Activated naive CD4-positive, alpha-beta T cell treated with anti-CD3 and anti-CD28 coated beads, Interleukin-2, amount 50 U/mL, for 24 hours (primary cell): ENCODE results near the gene NPC1L1.
"Not testable (repeated sequence)": the region's sequence is repeated elsewhere in the genome, so short reads cannot be mapped to it uniquely, and the experiment has no call there.

Experiments
- H3K27ac Mint-ChIP-seq: one replicate; pipeline ENCODE4 v1.8.0; 2021; ENCODE audit warnings: mild to moderate bottlenecking, mixed read lengths
- H3K27me3 Mint-ChIP-seq: one replicate; pipeline ENCODE4 v1.8.0; 2021; ENCODE audit warnings: mixed read lengths
- H3K36me3 Mint-ChIP-seq: one replicate; pipeline ENCODE4 v1.8.0; 2021; ENCODE audit warnings: mixed read lengths
- H3K4me1 Mint-ChIP-seq: one replicate; pipeline ENCODE4 v1.8.0; 2021; ENCODE audit warnings: mixed read lengths
- H3K4me3 Mint-ChIP-seq: one replicate; pipeline ENCODE4 v1.8.0; 2021; ENCODE audit warnings: mild to moderate bottlenecking, mixed read lengths
- H3K9me3 Mint-ChIP-seq: one replicate; pipeline ENCODE4 v1.8.0; 2021; ENCODE audit warnings: mixed read lengths

Gene NPC1L1

DNA sequence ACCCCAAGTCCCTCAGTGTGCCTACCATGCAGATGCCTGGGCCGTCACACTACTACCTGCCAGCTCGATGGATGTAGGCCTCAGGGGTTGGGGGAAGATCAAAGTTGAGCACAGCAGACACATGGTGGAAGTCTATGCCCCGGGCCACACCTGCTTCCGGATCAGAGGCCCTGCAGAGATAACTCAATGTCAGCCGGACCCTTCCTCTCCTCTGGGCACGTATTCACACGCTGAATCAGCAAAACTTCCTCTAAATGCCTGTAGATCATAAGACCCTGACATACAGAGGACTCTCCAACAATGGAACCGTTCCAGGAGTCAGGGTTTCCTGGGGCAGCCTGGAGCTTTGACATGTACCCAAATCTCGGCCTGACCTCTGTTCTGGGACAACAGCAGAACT, 28.8 kb upstream of the NPC1L1 start:
- H3K27me3 Mint-ChIP-seq = no peaks in the 10 kb centered on the region
- peaks cover 21% of the 10 kb centered on the region for H3K36me3 Mint-ChIP-seq

DNA sequence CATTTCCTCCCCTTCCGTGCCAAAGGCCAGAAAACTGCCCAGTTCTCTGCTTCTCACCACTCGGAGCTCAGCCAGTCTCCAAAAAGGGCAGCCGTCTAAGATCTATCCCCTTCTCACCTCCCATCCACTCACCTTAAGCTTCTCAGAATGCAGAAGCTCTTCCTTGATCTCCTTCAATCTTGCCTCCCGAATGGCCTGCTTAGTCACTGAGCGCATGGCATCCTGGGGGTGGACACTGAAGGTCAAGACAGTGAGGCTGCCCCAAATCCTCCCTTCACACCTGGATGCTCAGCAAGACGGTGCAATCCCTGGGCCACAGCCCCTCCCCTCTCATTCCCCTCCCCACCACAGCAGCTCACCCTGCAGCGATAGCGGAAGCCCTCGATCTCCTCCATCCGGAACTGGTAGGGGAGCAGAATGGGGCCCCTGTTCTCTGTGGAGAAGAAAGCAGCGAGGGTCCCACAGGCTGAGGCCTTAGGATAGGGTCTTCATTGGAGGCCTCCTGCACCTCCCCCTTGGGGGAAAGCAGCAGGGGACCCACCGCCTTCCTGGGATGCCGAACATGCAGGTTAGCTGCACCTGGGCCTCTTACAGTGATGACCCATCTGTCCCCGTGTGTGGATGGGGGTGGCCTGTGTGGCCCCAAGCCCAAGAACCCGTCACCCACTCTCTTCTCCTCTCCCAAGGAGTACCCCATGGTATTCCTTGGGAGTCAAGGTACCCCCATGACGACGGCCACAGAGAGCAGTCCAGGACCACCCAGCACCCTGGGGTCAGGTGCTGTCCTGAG, 27.8 kb upstream of the NPC1L1 start:
- H3K4me3 Mint-ChIP-seq = no peak overlapping the region
- H3K27me3 Mint-ChIP-seq = no peaks in the 10 kb centered on the region
- H3K27ac Mint-ChIP-seq = peak overlapping the region; percentile 59
- H3K4me1 Mint-ChIP-seq = peaks cover 48% of the 10 kb centered on the region
- no peaks in the 10 kb centered on the region for H3K9me3 Mint-ChIP-seq
- peaks cover 21% of the 10 kb centered on the region for H3K36me3 Mint-ChIP-seq

More for the DNA sequence above, 28.8 kb upstream of the NPC1L1 start:
- no peak overlapping the region for H3K27ac Mint-ChIP-seq
- peaks cover 50% of the 10 kb centered on the region for H3K4me1 Mint-ChIP-seq
- H3K4me3 Mint-ChIP-seq = no peak overlapping the region
- H3K9me3 Mint-ChIP-seq = no peaks in the 10 kb centered on the region

GRCh38 chr7:44567884-44568283, 26.8 kb upstream of the NPC1L1 start:
- H3K27ac Mint-ChIP-seq = no peak overlapping the region
- peaks cover 49% of the 10 kb centered on the region for H3K4me1 Mint-ChIP-seq
- H3K27me3 Mint-ChIP-seq = no peaks in the 10 kb centered on the region
- no peaks in the 10 kb centered on the region for H3K9me3 Mint-ChIP-seq
- peaks cover 18% of the 10 kb centered on the region for H3K36me3 Mint-ChIP-seq
- no peak overlapping the region for H3K4me3 Mint-ChIP-seq

- Mint-ChIP-seq H3K36me3 (peaks cover 14% of the 10 kb centered on the region), H3K4me1 (peaks cover 41% of the 10 kb centered on the region), H3K27ac (peak overlapping the region; percentile 35), H3K27me3 (no peaks in the 10 kb centered on the region), H3K9me3 (no peaks in the 10 kb centered on the region), H3K4me3 (no peak overlapping the region)
Observed at GRCh38 chr7:44566680-44567079, 25.6 kb upstream of the NPC1L1 start.

DNA sequence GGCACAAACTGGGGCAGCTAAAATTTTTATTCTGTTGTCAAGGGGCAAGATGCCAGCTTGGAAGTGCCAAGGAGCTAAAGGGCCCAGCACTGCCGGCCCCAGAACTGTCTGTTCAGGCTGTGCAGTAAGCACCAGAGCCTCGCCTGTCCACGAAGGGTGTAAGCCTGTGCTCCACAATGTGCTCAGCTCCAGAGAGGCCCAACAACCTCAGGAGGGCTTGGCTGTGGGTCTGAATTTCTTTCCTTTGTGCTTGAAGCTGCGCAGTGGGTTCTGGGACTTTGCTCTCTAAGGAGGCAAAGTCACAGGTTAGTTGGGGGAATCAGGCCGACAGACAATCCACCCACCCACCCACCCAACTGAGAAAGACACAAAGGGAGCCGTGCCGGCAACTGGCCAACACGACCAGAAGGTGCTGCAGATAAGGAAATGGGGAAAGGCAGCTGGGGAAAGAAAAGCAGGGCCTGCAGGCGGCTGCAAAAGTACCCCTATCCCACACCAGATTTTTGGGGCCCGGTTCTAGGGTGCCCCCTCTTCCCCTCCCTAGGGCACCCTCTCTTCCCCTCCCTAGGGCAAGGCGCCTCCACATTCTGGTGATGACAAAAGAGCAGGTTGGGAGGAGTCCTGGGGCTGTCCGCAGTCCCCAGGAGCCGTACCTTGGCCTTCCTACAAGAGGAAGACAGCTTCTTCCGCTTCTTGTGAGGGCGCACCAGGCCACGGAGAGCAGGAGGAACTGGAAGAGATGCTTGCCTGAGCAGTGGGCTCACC, 24.8 kb upstream of the NPC1L1 start:
- Mint-ChIP-seq H3K9me3 (no peaks in the 10 kb centered on the region), H3K36me3 (peaks cover 13% of the 10 kb centered on the region), H3K4me1 (peaks cover 36% of the 10 kb centered on the region), H3K27me3 (no peaks in the 10 kb centered on the region), H3K27ac (no peak overlapping the region), H3K4me3 (no peak overlapping the region)

DNA sequence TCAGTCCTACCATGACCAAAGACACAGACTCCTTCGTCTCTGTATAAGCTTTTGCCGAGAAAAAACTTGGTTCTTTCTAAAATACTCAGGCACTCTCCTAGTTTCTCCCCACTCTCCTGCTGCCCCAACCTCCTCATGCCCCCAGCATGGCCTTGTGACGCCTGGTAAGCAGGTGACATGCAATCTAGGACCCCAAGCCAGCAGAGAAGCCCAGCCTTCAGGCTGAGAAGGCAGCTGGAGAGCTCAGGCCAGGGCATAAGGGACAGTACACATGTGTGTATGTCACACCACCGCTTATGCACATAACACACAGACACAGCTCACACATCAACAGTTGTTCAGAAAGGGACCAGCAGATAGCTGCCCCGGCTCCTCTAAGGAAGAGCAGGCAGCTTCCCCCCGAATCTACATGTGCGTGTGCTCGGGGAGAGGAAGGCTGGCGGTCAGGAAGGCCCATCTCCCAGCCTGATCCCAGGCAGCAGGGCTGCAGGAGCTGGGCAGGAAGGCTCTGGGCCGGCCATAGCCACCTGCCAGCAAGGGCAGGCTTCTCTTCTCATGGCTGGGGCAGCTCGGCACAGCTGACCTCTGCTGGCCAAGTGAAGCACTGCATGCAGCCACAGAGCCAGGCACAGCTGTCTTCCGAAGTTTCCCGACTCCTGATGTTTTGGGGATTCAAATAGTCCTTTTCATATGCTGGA, 24.1 kb upstream of the NPC1L1 start:
- H3K27me3 Mint-ChIP-seq = no peaks in the 10 kb centered on the region
- no peak overlapping the region for H3K4me3 Mint-ChIP-seq
- H3K27ac Mint-ChIP-seq = peak overlapping the region; percentile 30
- H3K4me1 Mint-ChIP-seq = peaks cover 36% of the 10 kb centered on the region
- peaks cover 11% of the 10 kb centered on the region for H3K36me3 Mint-ChIP-seq
- H3K9me3 Mint-ChIP-seq = no peaks in the 10 kb centered on the region

GRCh38 chr7:44564606-44565005, 23.5 kb upstream of the NPC1L1 start:
- Mint-ChIP-seq H3K9me3 (no peaks in the 10 kb centered on the region), H3K4me1 (peaks cover 36% of the 10 kb centered on the region), H3K27me3 (no peaks in the 10 kb centered on the region), H3K36me3 (peaks cover 11% of the 10 kb centered on the region), H3K27ac (no peak overlapping the region), H3K4me3 (no peak overlapping the region)

DNA sequence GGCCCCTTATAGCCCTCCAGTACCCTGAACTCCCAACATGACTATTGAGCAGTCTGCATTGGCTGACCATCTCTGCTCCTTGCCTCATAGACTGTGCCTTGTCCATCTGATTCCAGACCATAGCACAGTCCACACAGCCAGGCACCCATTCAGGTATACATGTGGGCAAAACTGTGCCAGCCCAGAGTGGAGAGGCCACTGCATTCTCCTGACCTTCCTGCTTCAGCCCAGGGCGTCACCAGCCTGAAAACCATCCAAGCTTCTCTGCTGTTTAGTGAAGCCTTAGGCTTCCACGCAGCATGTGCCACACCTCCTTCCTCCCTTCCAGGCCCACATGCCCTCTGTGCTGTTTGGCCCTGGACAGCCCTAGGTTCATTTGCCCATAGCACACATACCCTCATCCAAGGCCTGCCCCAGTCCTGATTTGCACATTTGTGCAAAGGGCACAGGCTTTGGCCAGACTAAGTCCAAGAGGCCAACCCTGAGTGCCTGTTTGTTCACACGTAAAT, 22.1 kb upstream of the NPC1L1 start:
- Mint-ChIP-seq H3K36me3 (peaks cover 8% of the 10 kb centered on the region), H3K9me3 (no peaks in the 10 kb centered on the region), H3K27ac (peak overlapping the region; percentile 52), H3K27me3 (no peaks in the 10 kb centered on the region), H3K4me1 (peaks cover 30% of the 10 kb centered on the region), H3K4me3 (no peak overlapping the region)

- H3K27me3 Mint-ChIP-seq, H3K9me3 Mint-ChIP-seq, H3K36me3 Mint-ChIP-seq, H3K4me3 Mint-ChIP-seq, H3K27ac Mint-ChIP-seq: not testable (repeated sequence)
- H3K4me1 Mint-ChIP-seq = peaks cover 27% of the 10 kb centered on the region
Observed at GRCh38 chr7:44562622-44562962, 21.5 kb upstream of the NPC1L1 start.

DNA sequence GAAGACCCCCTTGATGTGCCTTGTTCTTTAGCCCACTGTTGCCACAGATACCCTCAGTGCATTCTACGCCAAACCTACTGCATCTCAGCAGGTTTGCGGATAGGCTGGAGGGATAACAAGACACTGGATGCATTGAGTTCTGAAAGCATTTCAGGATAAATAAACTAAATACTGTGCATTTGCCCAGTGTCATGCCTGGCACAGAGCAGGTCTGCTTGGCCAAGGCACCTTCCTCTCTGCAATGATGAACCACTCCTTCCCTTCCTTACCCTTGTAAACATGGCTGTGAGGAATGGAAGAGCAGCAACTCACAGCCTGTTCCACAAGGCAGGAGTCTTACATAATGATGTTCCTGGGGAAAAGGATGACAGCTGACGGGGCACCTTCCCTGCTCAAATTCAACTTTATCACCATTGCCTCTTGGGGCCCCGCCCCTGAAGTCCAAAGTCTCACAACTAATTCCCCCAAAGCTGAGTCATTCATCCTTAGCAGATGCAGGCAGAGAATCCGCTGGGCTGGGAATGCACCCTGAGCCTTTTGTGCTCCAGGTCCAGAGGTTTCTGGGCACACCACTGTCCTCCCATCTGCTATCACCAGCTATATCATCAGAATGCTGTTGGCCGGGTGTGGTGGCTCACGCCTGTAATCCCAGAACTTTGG, 21.0 kb upstream of the NPC1L1 start:
- no peaks in the 10 kb centered on the region for H3K9me3 Mint-ChIP-seq
- H3K27me3 Mint-ChIP-seq = no peaks in the 10 kb centered on the region
- H3K36me3 Mint-ChIP-seq = peaks cover 2% of the 10 kb centered on the region
- peaks cover 22% of the 10 kb centered on the region for H3K4me1 Mint-ChIP-seq
- peak overlapping the region; percentile 41 for H3K27ac Mint-ChIP-seq
- no peak overlapping the region for H3K4me3 Mint-ChIP-seq

DNA sequence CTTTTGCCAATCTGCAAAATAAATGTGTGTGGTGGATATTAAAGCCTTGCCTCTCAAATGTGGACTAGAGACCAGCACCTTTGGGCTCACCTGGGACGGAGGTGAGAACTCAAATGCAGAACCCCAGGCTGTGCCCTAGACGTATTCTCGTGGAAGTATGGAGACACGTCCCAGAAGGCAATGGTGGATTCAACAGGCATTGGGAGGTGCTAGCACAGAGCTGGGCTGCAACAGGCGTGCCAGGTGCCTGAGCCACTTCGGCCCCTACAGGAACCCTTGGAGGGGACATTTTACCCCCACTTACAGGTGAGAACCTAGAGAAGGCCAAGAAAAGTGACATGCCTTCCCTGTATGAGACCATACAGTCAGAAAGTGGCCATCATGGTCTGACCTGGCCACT, 20.4 kb upstream of the NPC1L1 start:
- H3K36me3 Mint-ChIP-seq = peaks cover 2% of the 10 kb centered on the region
- H3K9me3 Mint-ChIP-seq = no peaks in the 10 kb centered on the region
- no peaks in the 10 kb centered on the region for H3K27me3 Mint-ChIP-seq
- no peak overlapping the region for H3K4me3 Mint-ChIP-seq
- peaks cover 21% of the 10 kb centered on the region for H3K4me1 Mint-ChIP-seq
- H3K27ac Mint-ChIP-seq = no peak overlapping the region

GRCh38 chr7:44559485-44559884, 18.4 kb upstream of the NPC1L1 start:
- Mint-ChIP-seq H3K4me1 (peaks cover 8% of the 10 kb centered on the region), H3K27me3 (no peaks in the 10 kb centered on the region), H3K4me3 (no peak overlapping the region), H3K27ac (no peak overlapping the region), H3K9me3 (no peaks in the 10 kb centered on the region), H3K36me3 (no peaks in the 10 kb centered on the region)

- H3K4me1 Mint-ChIP-seq = peaks cover 4% of the 10 kb centered on the region
- no peaks in the 10 kb centered on the region for H3K36me3 Mint-ChIP-seq
- H3K27me3 Mint-ChIP-seq = no peaks in the 10 kb centered on the region
- no peaks in the 10 kb centered on the region for H3K9me3 Mint-ChIP-seq
- peak overlapping the region; percentile 74 for H3K27ac Mint-ChIP-seq
- no peak overlapping the region for H3K4me3 Mint-ChIP-seq
Observed at GRCh38 chr7:44557485-44557884, 16.4 kb upstream of the NPC1L1 start.

GRCh38 chr7:44555350-44555749, 14.2 kb upstream of the NPC1L1 start:
- Mint-ChIP-seq H3K4me3 (no peak overlapping the region), H3K4me1 (peaks cover 4% of the 10 kb centered on the region), H3K27me3 (no peaks in the 10 kb centered on the region), H3K27ac (no peak overlapping the region), H3K36me3 (no peaks in the 10 kb centered on the region), H3K9me3 (no peaks in the 10 kb centered on the region)

DNA sequence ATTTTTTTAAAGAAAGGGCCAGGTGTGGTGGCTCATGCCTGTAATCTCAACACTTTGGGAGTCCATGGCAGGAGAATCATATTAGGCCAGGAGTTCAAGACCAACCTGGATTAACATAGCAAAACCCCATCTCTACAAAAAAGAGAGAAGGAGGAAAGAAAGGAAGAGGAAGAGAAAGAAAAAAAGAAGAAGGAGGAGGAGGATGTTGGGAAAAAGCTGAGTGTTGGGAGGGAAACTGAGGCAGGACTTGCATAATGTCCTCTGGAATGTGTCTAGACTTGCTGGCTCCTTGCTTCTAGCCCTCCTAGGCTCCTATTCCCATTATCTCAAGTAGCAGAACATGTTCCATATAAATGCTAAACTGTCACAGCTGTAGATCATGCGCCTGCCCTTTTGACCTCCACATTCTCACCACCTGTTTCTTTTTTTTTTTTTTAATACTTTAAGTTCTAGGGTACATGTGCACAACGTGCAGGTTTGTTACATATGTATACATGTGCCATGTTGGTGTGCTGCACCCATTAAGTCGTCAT, 11.4 kb upstream of the NPC1L1 start:
- H3K27me3 Mint-ChIP-seq, H3K27ac Mint-ChIP-seq, H3K4me1 Mint-ChIP-seq, H3K9me3 Mint-ChIP-seq, H3K36me3 Mint-ChIP-seq, H3K4me3 Mint-ChIP-seq: not testable (repeated sequence)
